ENCODE data around the gene MKS1.

MKS1 gene

DNA sequence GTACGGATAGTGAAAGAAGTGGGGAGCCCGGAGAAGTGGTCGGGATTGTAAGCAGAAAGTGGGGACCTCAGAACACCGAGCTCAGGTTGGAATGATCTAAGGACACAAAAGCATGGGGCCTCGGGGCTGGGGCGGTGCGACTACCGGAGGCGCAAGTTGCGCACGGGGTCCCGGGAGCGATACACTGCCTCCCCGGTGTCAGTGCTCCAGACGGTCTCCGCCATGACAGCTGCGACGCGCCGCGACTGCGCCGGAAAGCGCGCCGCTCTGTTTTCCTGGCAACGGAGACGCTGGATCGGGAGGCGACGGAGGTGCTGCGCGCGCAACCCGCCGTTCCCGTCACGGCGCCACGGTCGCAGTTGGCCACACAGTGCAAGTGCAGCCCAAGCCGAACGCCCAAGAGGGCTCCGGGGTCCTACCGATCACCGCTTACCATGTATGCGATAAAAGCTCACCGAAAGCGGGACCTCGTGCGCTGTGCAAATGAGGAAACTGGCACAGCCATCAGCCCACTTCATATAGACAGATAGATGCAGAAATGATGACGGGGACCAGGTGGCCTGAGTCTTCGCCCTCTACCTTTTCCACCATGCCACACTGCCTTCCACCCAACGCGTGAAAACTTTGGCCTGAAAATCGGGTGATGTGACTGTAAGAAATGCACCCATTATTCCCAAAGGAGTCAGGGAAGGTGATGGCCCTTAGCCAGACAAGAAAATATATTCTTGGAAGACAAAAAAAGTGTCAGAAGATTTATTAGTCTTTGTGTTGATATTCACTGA, at the start of gene MKS1:
TSS of gene MKS1 (minus strand) at position 249 of the 782 bp plus-strand sequence. CDS start at position 224, 25 bp downstream.
- DNase-seq = peak; percentile 97

- DNase-seq = no peak
These were observed 49.3 kb upstream of the MKS1 start for GRCh38 chr17:58268326-58268725.

- no peak for DNase-seq
These were observed 48.6 kb upstream of the MKS1 start for GRCh38 chr17:58267347-58268324.

GRCh38 chr17:58265902-58266875, 47.1 kb upstream of the MKS1 start:
- DNase-seq = no peak

DNA sequence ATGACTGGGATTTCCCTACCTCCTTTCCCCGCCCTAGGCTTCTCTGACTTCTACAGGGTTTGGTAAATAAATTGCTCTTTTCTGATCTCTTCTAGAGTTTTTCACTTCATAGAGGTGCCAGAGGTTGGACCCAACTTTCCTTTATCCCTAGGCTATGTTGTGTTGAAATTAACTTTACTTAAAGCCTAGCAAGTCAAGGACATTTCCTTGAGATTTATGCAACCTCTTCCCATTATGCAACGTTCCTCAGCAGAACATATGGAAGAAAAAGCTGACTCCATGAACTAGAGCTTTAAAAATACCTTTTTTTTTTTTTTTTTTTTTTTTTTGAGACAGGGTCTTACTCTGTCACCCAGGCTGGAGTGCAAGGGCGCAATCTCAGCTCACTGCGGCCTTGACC, 46.2 kb upstream of the MKS1 start:
- DNase-seq = no peak

DNA sequence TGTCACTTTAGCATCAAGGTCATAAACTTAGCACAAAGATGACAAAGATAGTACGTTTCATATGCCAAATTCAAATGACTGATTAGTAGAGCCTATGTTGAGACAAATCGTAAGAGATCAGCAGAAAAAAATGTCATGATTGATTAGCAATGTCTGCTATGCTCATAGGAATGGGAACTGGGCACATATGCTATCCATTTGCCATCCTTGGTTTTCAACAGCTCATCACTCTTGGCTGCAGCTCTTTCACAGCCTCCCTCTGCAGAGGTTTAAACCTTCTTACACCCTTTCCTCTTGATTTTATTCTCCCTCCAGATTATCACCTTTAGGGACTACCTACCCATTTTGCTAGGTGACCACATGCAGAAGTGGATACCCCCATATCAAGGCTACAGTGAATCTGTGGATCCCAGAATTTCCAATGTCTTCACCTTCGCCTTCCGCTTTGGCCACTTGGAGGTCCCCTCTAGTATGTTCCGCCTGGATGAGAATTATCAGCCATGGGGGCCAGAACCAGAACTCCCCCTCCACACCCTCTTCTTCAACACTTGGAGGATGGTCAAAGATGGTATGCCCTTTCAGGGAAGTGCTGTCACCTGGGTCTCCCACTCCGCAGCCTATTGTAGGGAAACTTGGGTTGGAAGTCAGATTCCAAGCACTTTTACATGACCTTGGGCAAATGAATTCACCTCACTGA, 45.5 kb upstream of the MKS1 start:
- no peak for DNase-seq

GRCh38 chr17:58263773-58264172, 44.7 kb upstream of the MKS1 start:
- no peak for DNase-seq

DNA sequence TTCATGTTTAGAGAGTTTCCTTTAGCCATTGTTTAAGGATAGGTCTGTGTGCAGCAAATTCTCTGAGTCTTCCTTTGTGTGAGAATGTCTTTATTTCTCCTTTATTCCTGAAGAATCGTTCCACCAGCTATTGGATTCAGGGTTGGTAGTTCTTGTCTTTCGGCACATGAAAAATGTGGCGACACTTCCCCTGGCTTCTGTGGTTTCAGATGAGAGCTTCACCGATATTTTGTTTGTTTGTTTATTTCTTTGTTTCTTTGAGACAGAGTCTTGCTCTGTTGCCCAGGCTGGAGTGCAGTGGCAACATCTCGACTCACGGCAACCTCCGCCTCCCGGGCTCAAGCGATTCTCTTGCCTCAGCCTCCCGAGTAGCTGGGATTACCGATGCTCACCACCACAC, 43.1 kb upstream of the MKS1 start:
- DNase-seq = no peak

GRCh38 chr17:58254803-58255202, 35.7 kb upstream of the MKS1 start:
- DNase-seq = no peak

DNA sequence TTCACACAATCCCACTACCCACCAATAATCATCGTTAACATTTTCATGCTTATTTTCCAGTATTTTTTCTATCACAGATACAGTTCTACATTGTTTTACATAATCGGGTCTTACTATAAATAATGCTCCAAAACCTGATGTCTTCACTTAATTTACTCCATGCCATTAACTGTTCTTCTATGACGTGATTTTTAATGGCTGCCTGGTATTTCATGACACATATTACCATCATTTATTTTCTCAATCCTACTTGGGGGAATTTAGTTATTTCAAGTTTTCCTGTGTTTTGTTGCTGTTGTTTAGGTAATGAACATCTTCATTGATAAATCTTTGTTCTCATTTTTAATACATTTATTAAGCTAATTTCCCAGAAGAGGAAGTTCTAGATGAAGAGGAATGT, 34.0 kb upstream of the MKS1 start:
- DNase-seq = no peak

- DNase-seq = no peak
These were observed 33.1 kb upstream of the MKS1 start for GRCh38 chr17:58252141-58252540.

DNA sequence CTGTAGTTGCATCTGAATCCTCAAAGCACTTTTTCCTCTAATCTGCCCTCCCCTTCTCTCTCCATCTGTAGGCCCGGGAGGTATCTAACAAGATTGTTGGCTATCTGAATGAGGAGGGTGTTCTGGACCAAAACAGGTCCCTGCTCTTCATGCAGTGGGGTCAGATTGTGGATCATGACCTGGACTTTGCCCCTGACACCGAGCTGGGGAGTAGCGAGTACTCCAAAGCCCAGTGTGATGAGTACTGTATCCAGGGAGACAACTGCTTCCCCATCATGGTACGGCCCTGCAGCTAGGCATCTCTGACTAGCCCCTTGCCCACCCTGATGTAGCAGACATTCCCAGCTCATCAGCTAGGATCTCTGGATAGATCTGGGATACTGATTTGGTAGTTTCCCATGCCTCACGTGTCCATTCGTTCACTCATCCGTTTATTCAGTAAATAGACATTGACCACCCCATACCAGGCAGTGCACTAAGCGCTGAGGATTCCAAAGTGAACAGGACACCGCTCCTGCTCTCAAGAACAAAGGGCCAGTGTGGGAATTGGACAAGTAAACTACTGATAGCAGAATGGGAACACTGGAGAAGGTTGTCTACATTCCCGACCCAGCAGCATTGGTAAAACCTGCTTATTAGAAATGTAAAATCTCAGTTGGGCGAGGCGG, 31.4 kb upstream of the MKS1 start:
- DNase-seq = no peak

- peak; percentile 74 for DNase-seq
These were observed 30.4 kb upstream of the MKS1 start for GRCh38 chr17:58249270-58250133.

DNA sequence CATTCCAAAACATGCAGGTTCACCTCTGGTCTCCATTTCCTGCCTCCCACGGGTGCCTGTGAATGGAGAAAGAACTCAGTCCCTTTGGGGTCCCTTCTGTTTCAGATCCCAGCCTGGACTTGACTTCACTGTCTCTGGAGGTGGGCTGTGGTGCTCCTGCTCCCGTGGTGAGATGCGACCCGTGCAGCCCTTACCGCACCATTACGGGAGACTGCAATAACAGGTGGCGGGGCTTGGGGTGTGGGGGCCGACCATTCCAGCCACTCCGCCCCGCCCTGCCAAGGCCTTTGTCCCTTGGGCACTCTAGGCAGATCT, 29.9 kb upstream of the MKS1 start:
- no peak for DNase-seq

GRCh38 chr17:58247511-58248363, 28.7 kb upstream of the MKS1 start:
- DNase-seq = peak; percentile 14

- no peak for DNase-seq
These were observed 27.7 kb upstream of the MKS1 start for GRCh38 chr17:58246781-58247180.

DNA sequence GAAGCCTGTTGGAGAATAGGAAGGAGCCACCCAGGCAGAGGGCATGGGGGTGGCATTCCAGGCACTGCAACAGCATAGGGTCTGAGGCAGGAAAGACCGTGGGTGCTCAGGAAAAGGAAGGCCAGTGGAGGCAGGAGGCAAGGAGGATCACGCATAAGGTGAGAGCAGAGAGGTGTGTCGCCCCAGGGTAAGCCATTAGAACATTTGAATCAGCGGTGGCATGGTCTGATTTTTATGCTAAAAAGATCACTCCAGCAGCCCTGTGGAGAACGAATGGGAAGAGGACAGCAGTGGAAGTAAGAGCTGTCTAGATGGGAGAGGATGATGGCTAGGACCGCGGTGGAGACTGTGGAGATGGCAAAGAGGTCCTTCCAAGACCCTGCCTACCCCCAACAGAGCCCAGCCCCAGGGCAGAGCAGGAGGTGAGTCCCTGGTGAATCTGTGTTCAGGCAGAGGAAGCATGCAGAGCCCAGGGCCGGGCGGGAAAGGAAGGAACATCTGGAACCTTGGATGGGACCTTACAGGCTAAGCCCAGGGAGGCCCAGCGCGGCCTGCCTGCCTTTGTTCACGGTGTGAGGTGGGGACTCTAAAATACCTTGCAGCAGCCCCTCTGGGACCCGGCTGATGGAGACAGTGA, 27.2 kb upstream of the MKS1 start:
- no peak for DNase-seq

DNA sequence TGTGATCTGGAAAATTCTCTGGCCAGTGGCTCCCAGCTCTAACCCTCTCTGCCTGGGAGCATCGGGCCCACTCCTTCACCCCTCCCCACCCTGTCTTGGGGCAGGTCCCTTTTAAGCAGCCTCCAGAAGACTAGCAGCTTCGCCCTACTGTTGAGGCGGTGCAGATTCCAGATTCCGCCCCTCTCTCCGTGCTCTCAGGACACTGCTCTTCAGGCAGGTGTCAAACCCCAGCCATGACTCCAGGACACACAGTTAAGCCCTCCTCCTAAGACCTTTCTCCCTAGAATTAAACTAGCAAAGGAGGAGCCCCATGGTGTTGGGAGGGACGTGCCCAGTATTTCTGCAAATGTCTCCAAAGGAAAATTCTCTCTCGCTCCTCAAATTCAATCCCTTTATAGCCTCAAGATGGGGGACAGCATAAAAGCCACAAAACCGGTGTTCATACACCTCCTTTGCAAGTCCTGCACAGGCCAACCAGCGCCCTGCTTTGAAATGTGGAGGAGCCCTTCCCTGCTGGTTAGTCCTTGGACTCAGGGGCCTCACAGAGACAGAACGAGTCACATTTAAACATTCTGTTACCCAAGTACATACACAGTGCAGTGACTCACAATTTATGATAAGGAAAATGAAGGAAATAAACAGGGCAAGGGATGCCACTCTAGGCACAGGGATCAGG, 26.5 kb upstream of the MKS1 start:
- DNase-seq = no peak

DNA sequence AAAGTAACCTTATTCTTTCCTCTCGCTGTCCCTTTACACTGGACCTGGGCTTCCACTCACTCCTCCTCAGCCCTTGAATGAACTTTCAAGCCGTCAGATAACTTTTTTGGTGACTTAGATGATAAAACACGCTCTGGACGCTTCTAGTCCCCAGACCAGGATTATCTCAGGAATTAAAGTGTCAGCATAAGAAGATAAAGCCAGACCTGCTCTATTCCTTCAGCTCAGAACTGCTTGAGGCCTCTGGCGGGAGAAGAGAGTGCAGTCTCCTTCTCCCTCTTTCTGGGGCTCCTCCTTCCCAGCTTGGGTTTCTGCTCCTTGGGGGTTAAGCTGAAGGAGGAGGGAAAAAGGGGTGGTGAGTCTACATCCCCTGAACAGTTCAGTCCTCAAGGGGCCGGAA, 25.9 kb upstream of the MKS1 start:
- no peak for DNase-seq

Data from suppressor macrophage treated with lipopolysaccharide for 4 hours (primary cell).